Measurements from ENCODE around the gene CASZ1. TPM values are rescaled to one million over a fixed set of nuclear protein-coding genes. Genes with fewer than 3 reads are reported as not detected.

The CASZ1 gene
- total and polyA plus RNA-seq, 9 donors, result 2.4 to 15.7 (median 4.0) TPM

GRCh38 chr1:10694274-10694632 is 102.2 kb downstream of the CASZ1 start:
- peak overlapping the region in 1 of 2 donors; percentile 45 for H3K27ac ChIP-seq
- WGBS, 3 donors, result 0 to 1% (median 1%) methylated on average over 33 to 46 of the region's 46 CpGs
- H3K36me3 ChIP-seq, result no peaks in the 10 kb centered on the region
- H3K4me3 ChIP-seq, result peak overlapping the region; percentile 63
- H3K27me3 ChIP-seq, result no peaks in the 10 kb centered on the region
- H3K4me1 ChIP-seq (ENCODE audit: insufficient read depth), result no peaks in the 10 kb centered on the region
- intact Hi-C loops (cut with DNase I), result loop anchor here in 1 of 4 donors (10.0 kb wide), 1 partner anchor 59 kb away; no protein-coding TSS in a partner anchor
- no peak for DNase-seq
- no peaks in the 10 kb centered on the region for H3K9me3 ChIP-seq
- TF ChIP-seq CTCF (IDR thresholded peaks at IDR 0.05), result no peak
- no peak for TF ChIP-seq POLR2A (IDR thresholded peaks at IDR 0.05)
- no peak for TF ChIP-seq EP300 (IDR thresholded peaks at IDR 0.05)

- Histone ChIP-seq H3K4me1 (ENCODE audit: insufficient read depth) (no peaks in the 10 kb centered on the region), H3K4me3 (peak overlapping the region; percentile 63), H3K27me3 (no peaks in the 10 kb centered on the region), H3K27ac (peak overlapping the region in 1 of 2 donors; percentile 45), H3K9me3 (no peaks in the 10 kb centered on the region), H3K36me3 (no peaks in the 10 kb centered on the region)
- WGBS, 3 donors, result 1% methylated on average over 79 of the region's 79 CpGs
- TF ChIP-seq CTCF (IDR thresholded peaks at IDR 0.05) (no peak), POLR2A (IDR thresholded peaks at IDR 0.05) (no peak), EP300 (IDR thresholded peaks at IDR 0.05) (no peak)
- intact Hi-C loops (cut with DNase I), result loop anchor here in 1 of 4 donors (10.0 kb wide), 1 partner anchor 59 kb away; no protein-coding TSS in a partner anchor
- peak in 3 of 5 donors; percentile 31 to 61 (median 56) for DNase-seq
These were observed 102.8 kb downstream of the CASZ1 start for GRCh38 chr1:10693497-10694273.

- no peak overlapping the region for H3K27ac ChIP-seq
- H3K9me3 ChIP-seq, result no peaks in the 10 kb centered on the region
- H3K27me3 ChIP-seq, result no peaks in the 10 kb centered on the region
- intact Hi-C loops (cut with DNase I), result loop anchor here in 1 of 4 donors (10.0 kb wide), 1 partner anchor 58 kb away; no protein-coding TSS in a partner anchor
- 81 to 87% (median 83%) methylated on average over 6 of the region's 6 CpGs for WGBS, 3 donors
- no peak for DNase-seq
- TF ChIP-seq EP300 (IDR thresholded peaks at IDR 0.05) (no peak), CTCF (IDR thresholded peaks at IDR 0.05) (no peak), POLR2A (IDR thresholded peaks at IDR 0.05) (no peak)
- H3K36me3 ChIP-seq, result no peaks in the 10 kb centered on the region
- H3K4me3 ChIP-seq, result peak overlapping the region; percentile 63
- H3K4me1 ChIP-seq (ENCODE audit: insufficient read depth), result no peaks in the 10 kb centered on the region
These were observed 103.3 kb downstream of the CASZ1 start for GRCh38 chr1:10693152-10693496.

- no peak for DNase-seq
- intact Hi-C loops (cut with DNase I), result loop anchor here in 1 of 4 donors (10.0 kb wide), 1 partner anchor 58 kb away; no protein-coding TSS in a partner anchor
- Histone ChIP-seq H3K4me3 (no peak overlapping the region), H3K4me1 (ENCODE audit: insufficient read depth) (peaks cover 4% of the 10 kb centered on the region), H3K27me3 (no peaks in the 10 kb centered on the region), H3K36me3 (no peaks in the 10 kb centered on the region), H3K27ac (no peak overlapping the region), H3K9me3 (no peaks in the 10 kb centered on the region)
- TF ChIP-seq POLR2A (IDR thresholded peaks at IDR 0.05) (no peak), CTCF (IDR thresholded peaks at IDR 0.05) (no peak), EP300 (IDR thresholded peaks at IDR 0.05) (no peak)
- 79 to 88% (median 81%) methylated on average over 12 to 13 of the region's 13 CpGs for WGBS, 3 donors
These were observed 103.9 kb downstream of the CASZ1 start for GRCh38 chr1:10692401-10693021.
